HEK293 (cell line): Measurements from ENCODE around the gene PRKCA.
A peak's percentile ranks its signal among the peaks of the same experiment; 100 is the strongest.

Source experiments
- CTCF ChIA-PET: fragments of 350-600 bp; formaldehyde crosslinking; extraction: SDS; loops from one replicate; lab custom pipeline; 2021; ENCODE audit warnings: antibody characterized with exemption; lab: Yijun Ruan, JAX
- POLR2A ChIA-PET: fragments of 300-600 bp; formaldehyde crosslinking; extraction: SDS; loops from one replicate; lab custom pipeline; 2020; ENCODE audit warnings: antibody characterized with exemption, inconsistent platforms; lab: Yijun Ruan, JAX
- H3K27ac ChIP-seq: fragments of 200-500 bp; sonication (Bioruptor generic); 2 replicates; pipeline ENCODE4 v1.5.1; 2014; ENCODE audit warnings: low read depth, low read length, control low read depth, inconsistent platforms; ENCODE audit errors: extremely low read depth
- H3K36me3 ChIP-seq, 2 experiments: fragments of 200-500 bp in 1 of 2; sonication (Bioruptor generic) in 1 of 2; 1 replicate in 1 of 2; 2 replicates in 1 of 2; pipeline ENCODE4 v1.5.1; 2014 to 2017; ENCODE audit warnings: inconsistent platforms in 2 of 2, low read length in 2 of 2; ENCODE audit not compliant: control insufficient read depth in 2 of 2, insufficient read depth in 1 of 2
- H3K4me1 ChIP-seq: fragments of 200-500 bp; sonication (Bioruptor generic); 2 replicates; pipeline ENCODE4 v1.5.1; 2014; ENCODE audit warnings: mild to moderate bottlenecking, low read length, inconsistent platforms; ENCODE audit not compliant: control insufficient read depth, insufficient read depth
- H3K4me3 ChIP-seq: 2 replicates; pipeline ENCODE4 v1.5.1; 2011; ENCODE audit warnings: low read depth, mild to moderate bottlenecking, control low read depth, low read length, moderate library complexity
- H3K9me3 ChIP-seq: fragments of 200-500 bp; sonication (Bioruptor generic); 2 replicates; pipeline ENCODE4 v1.5.1; 2014; ENCODE audit warnings: low read depth, low read length, inconsistent platforms; ENCODE audit not compliant: control insufficient read depth, insufficient read depth
- EGR2 ChIP-seq: fragments of 450-650 bp; formaldehyde crosslinking; IDR thresholded peaks from 2 replicates; pipeline ENCODE4 v1.5.1; 2016; ENCODE audit warnings: low read depth, missing biosample characterization, missing genetic modification characterization
- FEZF1 ChIP-seq: fragments of 450-650 bp; formaldehyde crosslinking; IDR thresholded peaks from 2 replicates; pipeline ENCODE4 v1.5.1; 2016; ENCODE audit warnings: missing biosample characterization, missing genetic modification characterization
- KLF8 ChIP-seq: fragments of 450-650 bp; formaldehyde crosslinking; IDR thresholded peaks from 2 replicates; pipeline ENCODE4 v1.5.1; 2016; ENCODE audit warnings: missing biosample characterization, missing genetic modification characterization
- MYNN ChIP-seq: fragments of 450-650 bp; formaldehyde crosslinking; IDR thresholded peaks from 2 replicates; pipeline ENCODE4 v1.5.1; 2016; ENCODE audit warnings: missing biosample characterization, missing genetic modification characterization, borderline replicate concordance
- PRDM1 ChIP-seq: fragments of 450-650 bp; formaldehyde crosslinking; IDR thresholded peaks from 2 replicates; pipeline ENCODE4; 2016; ENCODE audit warnings: missing biosample characterization, missing genetic modification characterization
- RBAK ChIP-seq: fragments of 450-650 bp; formaldehyde crosslinking; IDR thresholded peaks from 2 replicates; pipeline ENCODE4 v1.5.1; 2016; ENCODE audit warnings: missing biosample characterization, missing genetic modification characterization
- TRIM28 ChIP-seq: IDR thresholded peaks from 2 replicates; pipeline ENCODE4 v1.6.1; 2011; ENCODE audit warnings: low read length, control low read depth, borderline replicate concordance
- ZBTB8A ChIP-seq: fragments of 450-650 bp; formaldehyde crosslinking; IDR thresholded peaks from 2 replicates; pipeline ENCODE4 v1.5.1; 2016; ENCODE audit warnings: missing biosample characterization, missing genetic modification characterization
- ZNF114 ChIP-seq: fragments of 450-650 bp; formaldehyde crosslinking; IDR thresholded peaks from 2 replicates; pipeline ENCODE4 v1.5.0; 2017; ENCODE audit warnings: missing biosample characterization, missing genetic modification characterization
- ZNF48 ChIP-seq: fragments of 450-650 bp; formaldehyde crosslinking; IDR thresholded peaks from 2 replicates; pipeline ENCODE4 v1.5.1; 2016; ENCODE audit warnings: missing biosample characterization, missing genetic modification characterization
- ZNF501 ChIP-seq: fragments of 450-650 bp; formaldehyde crosslinking; IDR thresholded peaks from 2 replicates; pipeline ENCODE4 v1.5.1; 2016; ENCODE audit warnings: missing biosample characterization, missing genetic modification characterization
- ZNF571 ChIP-seq: fragments of 450-650 bp; formaldehyde crosslinking; IDR thresholded peaks from 2 replicates; pipeline ENCODE4 v1.5.0; 2017; ENCODE audit warnings: missing biosample characterization, missing genetic modification characterization
- ZNF580 ChIP-seq: fragments of 450-650 bp; formaldehyde crosslinking; IDR thresholded peaks from 2 replicates; pipeline ENCODE4 v1.5.1; 2016; ENCODE audit warnings: missing biosample characterization, missing genetic modification characterization
- ZNF629 ChIP-seq: fragments of 450-650 bp; formaldehyde crosslinking; IDR thresholded peaks from 2 replicates; pipeline ENCODE4 v1.5.1; 2017; ENCODE audit warnings: missing biosample characterization, missing genetic modification characterization
- ZNF660 ChIP-seq: fragments of 450-650 bp; IDR thresholded peaks from 2 replicates; pipeline ENCODE4 v1.5.1; 2018; ENCODE audit warnings: missing biosample characterization, mild to moderate bottlenecking, missing genetic modification characterization
- ZNF664 ChIP-seq: fragments of 450-650 bp; formaldehyde crosslinking; IDR thresholded peaks from 2 replicates; pipeline ENCODE4 v1.5.1; 2016; ENCODE audit warnings: missing biosample characterization, missing genetic modification characterization
- ZNF792 ChIP-seq: fragments of 450-650 bp; formaldehyde crosslinking; IDR thresholded peaks from 2 replicates; pipeline ENCODE4 v1.5.1; 2016; ENCODE audit warnings: missing biosample characterization, missing genetic modification characterization
- ZNF843 ChIP-seq: fragments of 450-650 bp; formaldehyde crosslinking; IDR thresholded peaks from 2 replicates; pipeline ENCODE4 v1.5.1; 2016; ENCODE audit warnings: missing biosample characterization, missing genetic modification characterization
- ZSCAN30 ChIP-seq: fragments of 450-650 bp; IDR thresholded peaks from 2 replicates; pipeline ENCODE4 v1.5.1; 2018; ENCODE audit warnings: missing biosample characterization, mild to moderate bottlenecking, missing genetic modification characterization, moderate library complexity
- TF ChIP-seq, protein P1 (sequence below): fragments of 450-650 bp; formaldehyde crosslinking; IDR thresholded peaks from 2 replicates; pipeline ENCODE4 v1.5.1; 2016; ENCODE audit warnings: missing biosample characterization, missing genetic modification characterization, low read depth
- TF ChIP-seq, protein P2 (sequence below): fragments of 450-650 bp; formaldehyde crosslinking; IDR thresholded peaks from 2 replicates; pipeline ENCODE4 v1.5.1; 2016; ENCODE audit warnings: missing biosample characterization, missing genetic modification characterization
- TF ChIP-seq, protein P3 (sequence below): fragments of 450-650 bp; formaldehyde crosslinking; IDR thresholded peaks from 2 replicates; pipeline ENCODE4 v1.5.1; 2016; ENCODE audit warnings: missing biosample characterization, missing genetic modification characterization
- TF ChIP-seq, protein P4 (sequence below): fragments of 450-650 bp; formaldehyde crosslinking; IDR thresholded peaks from 2 replicates; pipeline ENCODE4 v1.5.1; 2016; ENCODE audit warnings: missing biosample characterization, missing genetic modification characterization, borderline replicate concordance

Gene PRKCA

DNA sequence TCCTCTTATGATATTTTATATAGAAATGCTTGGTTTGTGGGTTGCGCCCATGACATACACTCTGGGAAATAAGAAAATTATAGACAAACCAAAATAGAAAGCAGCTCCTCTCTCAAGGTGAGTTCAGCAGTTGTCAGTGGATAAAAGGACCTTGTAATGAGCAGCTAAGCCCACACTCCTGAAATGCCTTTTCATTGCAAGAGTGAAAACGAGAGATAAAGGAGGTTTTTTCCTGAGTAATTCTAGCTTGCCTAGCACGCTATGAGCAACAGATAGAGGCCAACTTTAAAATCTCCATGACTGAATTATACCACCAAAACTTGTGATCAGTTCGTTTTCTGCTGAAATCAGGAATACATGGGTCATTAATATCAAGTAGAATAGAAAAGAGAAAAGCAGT, 270.7 kb downstream of the PRKCA start:
- Histone ChIP-seq H3K4me3 (no peak overlapping the region), H3K36me3 (no peaks in the 10 kb centered on the region)
- CTCF ChIA-PET: interaction anchor here (2.7 kb wide), 1 partner anchor 372 kb away, joined by 8 read pairs; no protein-coding TSS in a partner anchor
- no peak for TF ChIP-seq ZNF48 (tag by site-specific recombination)
- no peak for TF ChIP-seq ZBTB8A
- TF ChIP-seq FEZF1 (tag by site-specific recombination): peak; percentile 61; the same call in 1 of the 2 replicates
- no peak for TF ChIP-seq MYNN (tag by site-specific recombination)
- TF ChIP-seq ZNF629: no peak
- TF ChIP-seq, protein P1, sequence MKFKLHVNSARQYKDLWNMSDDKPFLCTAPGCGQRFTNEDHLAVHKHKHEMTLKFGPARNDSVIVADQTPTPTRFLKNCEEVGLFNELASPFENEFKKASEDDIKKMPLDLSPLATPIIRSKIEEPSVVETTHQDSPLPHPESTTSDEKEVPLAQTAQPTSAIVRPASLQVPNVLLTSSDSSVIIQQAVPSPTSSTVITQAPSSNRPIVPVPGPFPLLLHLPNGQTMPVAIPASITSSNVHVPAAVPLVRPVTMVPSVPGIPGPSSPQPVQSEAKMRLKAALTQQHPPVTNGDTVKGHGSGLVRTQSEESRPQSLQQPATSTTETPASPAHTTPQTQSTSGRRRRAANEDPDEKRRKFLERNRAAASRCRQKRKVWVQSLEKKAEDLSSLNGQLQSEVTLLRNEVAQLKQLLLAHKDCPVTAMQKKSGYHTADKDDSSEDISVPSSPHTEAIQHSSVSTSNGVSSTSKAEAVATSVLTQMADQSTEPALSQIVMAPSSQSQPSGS (tag by site-specific recombination): no peak
- TF ChIP-seq, all 188 proteins: peak for 1
- POLR2A ChIA-PET: no interaction called here
- Histone ChIP-seq H3K27ac (no peak overlapping the region), H3K9me3 (no peaks in the 10 kb centered on the region), H3K4me1 (peaks cover 28% of the 10 kb centered on the region)

GRCh38 chr17:66574123-66574522, 271.7 kb downstream of the PRKCA start:
- Histone ChIP-seq H3K9me3 (no peaks in the 10 kb centered on the region), H3K36me3 (no peaks in the 10 kb centered on the region), H3K27ac (no peak overlapping the region), H3K4me1 (peaks cover 28% of the 10 kb centered on the region)
- ChIA-PET POLR2A (no interaction called here), CTCF (interaction anchor here (0.6 to 0.7 kb wide), 2 partner anchors 135 to 156 kb away, joined by 3 read pairs; no protein-coding TSS in a partner anchor)
- TF ChIP-seq, protein P2, sequence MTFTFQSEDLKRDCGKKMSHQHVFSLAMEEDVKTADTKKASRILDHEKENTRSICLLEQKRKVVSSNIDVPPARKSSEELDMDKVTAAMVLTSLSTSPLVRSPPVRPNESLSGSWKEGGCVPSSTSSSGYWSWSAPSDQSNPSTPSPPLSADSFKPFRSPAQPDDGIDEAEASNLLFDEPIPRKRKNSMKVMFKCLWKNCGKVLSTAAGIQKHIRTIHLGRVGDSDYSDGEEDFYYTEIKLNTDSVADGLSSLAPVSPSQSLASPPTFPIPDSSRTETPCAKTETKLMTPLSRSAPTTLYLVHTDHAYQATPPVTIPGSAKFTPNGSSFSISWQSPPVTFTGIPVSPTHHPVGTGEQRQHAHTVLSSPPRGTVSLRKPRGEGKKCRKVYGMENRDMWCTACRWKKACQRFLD (tag by site-specific recombination): no peak
- TF ChIP-seq ZNF660 (tag by site-specific recombination): no peak
- no peak for TF ChIP-seq ZNF571 (tag by site-specific recombination)
- no peak for TF ChIP-seq PRDM1
- TF ChIP-seq RBAK (tag by site-specific recombination): no peak
- TF ChIP-seq KLF8 (tag by site-specific recombination): no peak
- no peak for TF ChIP-seq ZNF114
- TF ChIP-seq, all 188 proteins: peak for 0
- H3K4me3 ChIP-seq: no peak overlapping the region

GRCh38 chr17:66576473-66576872, 274.1 kb downstream of the PRKCA start:
- Histone ChIP-seq H3K36me3 (no peaks in the 10 kb centered on the region), H3K4me1 (peaks cover 23% of the 10 kb centered on the region), H3K9me3 (no peaks in the 10 kb centered on the region), H3K27ac (no peak overlapping the region), H3K4me3 (no peak overlapping the region)
- ChIA-PET CTCF (interaction anchor here (1.1 kb wide), 1 partner anchor 10 kb away, joined by 4 read pairs; no protein-coding TSS in a partner anchor), POLR2A (no interaction called here)
- TF ChIP-seq ZSCAN30: 0 out of 2 replicates have a peak, but pooled peaks have one; percentile 34
- no peak for TF ChIP-seq EGR2 (tag by site-specific recombination)
- no peak for TF ChIP-seq ZNF580 (tag by site-specific recombination)
- TF ChIP-seq ZNF792 (tag by site-specific recombination): no peak
- 0 out of 2 replicates have a peak, but pooled peaks have one; percentile 18 for TF ChIP-seq ZNF664 (tag by site-specific recombination)
- TF ChIP-seq, protein P3, sequence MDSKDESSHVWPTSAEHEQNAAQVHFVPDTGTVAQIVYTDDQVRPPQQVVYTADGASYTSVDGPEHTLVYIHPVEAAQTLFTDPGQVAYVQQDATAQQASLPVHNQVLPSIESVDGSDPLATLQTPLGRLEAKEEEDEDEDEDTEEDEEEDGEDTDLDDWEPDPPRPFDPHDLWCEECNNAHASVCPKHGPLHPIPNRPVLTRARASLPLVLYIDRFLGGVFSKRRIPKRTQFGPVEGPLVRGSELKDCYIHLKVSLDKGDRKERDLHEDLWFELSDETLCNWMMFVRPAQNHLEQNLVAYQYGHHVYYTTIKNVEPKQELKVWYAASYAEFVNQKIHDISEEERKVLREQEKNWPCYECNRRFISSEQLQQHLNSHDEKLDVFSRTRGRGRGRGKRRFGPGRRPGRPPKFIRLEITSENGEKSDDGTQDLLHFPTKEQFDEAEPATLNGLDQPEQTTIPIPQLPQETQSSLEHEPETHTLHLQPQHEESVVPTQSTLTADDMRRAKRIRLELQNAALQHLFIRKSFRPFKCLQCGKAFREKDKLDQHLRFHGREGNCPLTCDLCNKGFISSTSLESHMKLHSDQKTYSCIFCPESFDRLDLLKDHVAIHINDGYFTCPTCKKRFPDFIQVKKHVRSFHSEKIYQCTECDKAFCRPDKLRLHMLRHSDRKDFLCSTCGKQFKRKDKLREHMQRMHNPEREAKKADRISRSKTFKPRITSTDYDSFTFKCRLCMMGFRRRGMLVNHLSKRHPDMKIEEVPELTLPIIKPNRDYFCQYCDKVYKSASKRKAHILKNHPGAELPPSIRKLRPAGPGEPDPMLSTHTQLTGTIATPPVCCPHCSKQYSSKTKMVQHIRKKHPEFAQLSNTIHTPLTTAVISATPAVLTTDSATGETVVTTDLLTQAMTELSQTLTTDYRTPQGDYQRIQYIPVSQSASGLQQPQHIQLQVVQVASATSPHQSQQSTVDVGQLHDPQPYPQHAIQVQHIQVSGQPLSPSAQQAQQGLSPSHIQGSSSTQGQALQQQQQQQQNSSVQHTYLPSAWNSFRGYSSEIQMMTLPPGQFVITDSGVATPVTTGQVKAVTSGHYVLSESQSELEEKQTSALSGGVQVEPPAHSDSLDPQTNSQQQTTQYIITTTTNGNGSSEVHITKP (tag by site-specific recombination): 0 out of 2 replicates have a peak, but pooled peaks have one; percentile 34
- peak; percentile 50; the same call in 1 of the 2 replicates for TF ChIP-seq TRIM28
- 0 out of 2 replicates have a peak, but pooled peaks have one; percentile 31 for TF ChIP-seq ZNF843
- TF ChIP-seq FEZF1 (tag by site-specific recombination): peak; percentile 97
- TF ChIP-seq, protein P4, sequence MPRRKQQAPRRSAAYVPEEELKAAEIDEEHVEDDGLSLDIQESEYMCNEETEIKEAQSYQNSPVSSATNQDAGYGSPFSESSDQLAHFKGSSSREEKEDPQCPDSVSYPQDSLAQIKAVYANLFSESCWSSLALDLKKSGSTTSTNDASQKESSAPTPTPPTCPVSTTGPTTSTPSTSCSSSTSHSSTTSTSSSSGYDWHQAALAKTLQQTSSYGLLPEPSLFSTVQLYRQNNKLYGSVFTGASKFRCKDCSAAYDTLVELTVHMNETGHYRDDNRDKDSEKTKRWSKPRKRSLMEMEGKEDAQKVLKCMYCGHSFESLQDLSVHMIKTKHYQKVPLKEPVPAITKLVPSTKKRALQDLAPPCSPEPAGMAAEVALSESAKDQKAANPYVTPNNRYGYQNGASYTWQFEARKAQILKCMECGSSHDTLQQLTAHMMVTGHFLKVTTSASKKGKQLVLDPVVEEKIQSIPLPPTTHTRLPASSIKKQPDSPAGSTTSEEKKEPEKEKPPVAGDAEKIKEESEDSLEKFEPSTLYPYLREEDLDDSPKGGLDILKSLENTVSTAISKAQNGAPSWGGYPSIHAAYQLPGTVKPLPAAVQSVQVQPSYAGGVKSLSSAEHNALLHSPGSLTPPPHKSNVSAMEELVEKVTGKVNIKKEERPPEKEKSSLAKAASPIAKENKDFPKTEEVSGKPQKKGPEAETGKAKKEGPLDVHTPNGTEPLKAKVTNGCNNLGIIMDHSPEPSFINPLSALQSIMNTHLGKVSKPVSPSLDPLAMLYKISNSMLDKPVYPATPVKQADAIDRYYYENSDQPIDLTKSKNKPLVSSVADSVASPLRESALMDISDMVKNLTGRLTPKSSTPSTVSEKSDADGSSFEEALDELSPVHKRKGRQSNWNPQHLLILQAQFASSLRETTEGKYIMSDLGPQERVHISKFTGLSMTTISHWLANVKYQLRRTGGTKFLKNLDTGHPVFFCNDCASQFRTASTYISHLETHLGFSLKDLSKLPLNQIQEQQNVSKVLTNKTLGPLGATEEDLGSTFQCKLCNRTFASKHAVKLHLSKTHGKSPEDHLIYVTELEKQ (tag by site-specific recombination): 0 out of 2 replicates have a peak, but pooled peaks have one; percentile 8
- TF ChIP-seq ZNF501 (tag by site-specific recombination): 0 out of 2 replicates have a peak, but pooled peaks have one; percentile 46
